ENCODE data around the gene CDKL4.
"Not testable (repeated sequence)": the region's sequence is repeated elsewhere in the genome, so short reads cannot be mapped to it uniquely, and the experiment has no call there.

The CDKL4 gene

DNA sequence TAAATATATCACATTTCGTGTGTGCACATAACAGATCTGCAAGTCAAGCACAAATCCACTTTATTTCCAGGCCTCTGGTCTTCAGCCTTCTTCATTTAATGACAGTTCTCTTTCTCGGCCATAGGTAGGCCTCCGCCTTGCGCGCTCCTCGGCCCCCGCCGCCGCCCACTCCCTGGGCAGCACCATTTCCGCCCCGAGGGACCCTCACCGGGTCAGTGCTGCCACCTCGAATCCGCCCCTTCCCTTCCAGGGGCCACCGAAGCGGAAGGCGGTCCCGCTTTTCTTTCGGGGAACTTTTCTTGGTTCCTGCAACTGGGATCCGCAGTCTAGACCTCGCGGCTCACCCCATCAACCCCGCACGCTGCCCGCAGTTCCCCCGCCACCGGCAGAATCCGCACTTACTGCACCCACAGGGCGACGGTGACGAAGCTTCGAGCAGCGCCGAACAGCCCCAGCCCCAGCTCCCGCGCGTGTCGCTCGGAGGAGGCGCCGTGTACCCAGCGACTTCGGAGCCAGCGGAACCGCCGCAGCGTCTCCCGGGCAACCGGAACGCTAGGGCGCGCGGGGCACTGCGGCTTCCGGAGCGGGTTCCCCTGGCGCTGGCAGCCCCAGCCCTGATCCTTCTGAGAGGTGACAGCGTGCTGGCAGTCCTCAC lies at the start of gene CDKL4:
TSS of gene CDKL4 (minus strand) at position 502 of the 655 bp plus-strand sequence.
- DNase-seq (ENCODE audit: low read depth, low spot score), result no peak

DNA sequence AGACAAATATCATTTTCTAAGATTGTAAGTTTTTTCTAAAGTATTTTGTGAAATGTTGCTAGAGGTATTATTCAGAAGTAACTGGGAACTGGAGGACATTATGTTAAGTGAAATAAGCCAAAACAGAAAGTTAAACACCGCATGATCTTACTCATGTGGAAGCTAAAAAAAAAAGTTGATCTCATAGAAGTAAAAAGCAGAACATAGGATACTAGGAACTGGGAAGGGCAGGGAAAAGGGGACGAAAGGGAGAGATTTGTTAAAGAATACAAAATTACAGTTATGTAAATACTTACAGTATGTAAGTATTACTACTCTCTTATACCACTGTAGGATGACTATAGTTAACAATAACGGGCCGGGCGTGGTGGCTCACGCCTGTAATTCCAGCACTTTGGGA lies 46.7 kb upstream of the CDKL4 start:
- DNase-seq (ENCODE audit: low read depth, low spot score), result no peak

DNA sequence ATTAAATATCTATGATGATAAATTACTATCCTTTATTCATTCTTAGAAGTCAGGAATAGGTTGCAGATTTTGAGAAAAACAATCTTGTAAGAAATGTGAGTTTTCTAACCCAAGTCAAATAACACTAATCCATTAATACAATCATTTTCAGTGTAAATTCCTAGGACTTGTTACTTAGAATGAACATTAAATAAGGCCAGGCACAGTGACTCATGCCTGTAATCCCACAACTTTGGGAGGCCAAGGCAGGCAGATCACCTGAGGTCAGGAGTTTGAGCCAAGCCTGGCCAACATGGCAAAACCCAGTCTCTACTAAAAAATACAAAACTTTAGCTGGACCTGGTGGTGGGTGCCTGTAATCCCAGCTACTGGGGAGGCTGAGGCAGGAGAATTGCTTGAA lies 45.8 kb upstream of the CDKL4 start:
- DNase-seq (ENCODE audit: low read depth, low spot score), result no peak

DNA sequence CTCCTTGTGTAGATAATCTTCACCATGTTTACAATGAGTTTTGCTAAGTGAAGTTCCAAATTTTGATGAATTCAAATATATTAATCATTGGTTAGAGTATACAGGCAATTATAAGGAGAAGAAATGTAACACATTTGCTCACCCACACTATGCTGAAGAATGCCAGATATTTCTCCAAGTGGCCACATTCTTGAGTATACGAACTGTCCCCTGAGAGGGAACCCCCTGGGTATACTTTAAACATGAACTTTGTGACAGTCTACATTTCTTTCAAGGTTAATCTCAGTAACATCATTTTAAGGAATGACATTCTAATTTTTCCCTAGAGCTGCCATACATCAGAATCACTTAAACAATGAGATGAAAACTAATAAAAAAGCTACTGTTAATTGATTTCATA lies 39.8 kb upstream of the CDKL4 start:
- DNase-seq (ENCODE audit: low read depth, low spot score), result no peak

DNA sequence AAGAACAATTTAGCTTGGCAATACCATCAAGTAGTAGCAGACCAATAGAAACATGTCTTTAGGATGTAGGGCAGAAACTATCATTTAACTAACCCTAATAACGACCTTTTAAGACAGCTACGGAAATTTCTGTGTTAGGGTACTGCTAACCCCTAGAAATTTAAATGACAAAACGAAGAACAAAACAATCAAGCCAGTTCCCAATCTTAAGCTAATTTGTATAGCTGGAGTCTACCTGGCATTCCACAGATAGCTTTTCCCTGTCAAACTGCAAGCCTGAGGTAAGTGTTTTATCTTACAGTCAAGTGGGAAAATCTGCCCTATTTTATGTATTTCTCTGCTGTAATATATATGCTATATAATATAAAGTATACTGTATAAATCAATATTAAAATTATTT lies 37.6 kb upstream of the CDKL4 start:
- no peak for DNase-seq (ENCODE audit: low read depth, low spot score)

DNA sequence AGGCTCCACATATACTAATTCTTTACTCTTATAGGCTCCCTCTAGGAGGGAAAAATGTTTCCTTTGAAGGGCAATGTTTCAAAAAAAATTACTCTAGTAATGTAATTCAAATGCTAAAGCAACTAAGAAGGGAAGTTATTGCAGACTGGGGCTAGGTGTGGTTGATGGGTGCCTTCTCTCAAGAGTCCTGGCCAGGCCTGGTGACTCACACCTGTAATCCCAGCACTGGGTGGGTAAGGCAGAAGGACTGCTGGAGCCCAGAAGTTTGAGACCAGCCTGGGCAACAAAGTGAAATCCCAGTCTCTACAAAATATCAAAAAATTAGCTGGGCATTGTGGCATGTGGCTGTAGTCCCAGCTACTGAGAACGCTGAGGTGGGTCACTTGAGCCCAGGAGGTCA lies 31.2 kb upstream of the CDKL4 start:
- DNase-seq (ENCODE audit: low read depth, low spot score), result no peak

DNA sequence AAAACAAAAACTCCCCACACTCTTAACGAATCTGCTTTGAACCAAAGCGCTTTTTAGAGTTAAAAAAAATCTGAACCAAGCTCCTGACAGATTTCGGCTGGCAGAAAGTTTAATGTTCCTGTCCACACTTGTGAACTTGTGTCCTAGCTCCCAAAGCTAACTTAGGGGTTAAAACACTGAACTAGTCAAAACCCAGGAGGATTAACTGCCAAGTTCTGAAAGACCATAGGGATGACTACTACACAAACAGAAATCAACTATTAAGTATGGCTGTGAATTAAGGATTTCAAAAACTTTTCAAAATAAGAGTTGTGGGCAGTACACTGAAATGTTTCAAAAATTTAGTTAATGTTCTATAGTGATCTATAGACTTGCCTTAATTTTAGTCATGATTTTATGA lies 26.2 kb upstream of the CDKL4 start:
- DNase-seq (ENCODE audit: low read depth, low spot score), result no peak

DNA sequence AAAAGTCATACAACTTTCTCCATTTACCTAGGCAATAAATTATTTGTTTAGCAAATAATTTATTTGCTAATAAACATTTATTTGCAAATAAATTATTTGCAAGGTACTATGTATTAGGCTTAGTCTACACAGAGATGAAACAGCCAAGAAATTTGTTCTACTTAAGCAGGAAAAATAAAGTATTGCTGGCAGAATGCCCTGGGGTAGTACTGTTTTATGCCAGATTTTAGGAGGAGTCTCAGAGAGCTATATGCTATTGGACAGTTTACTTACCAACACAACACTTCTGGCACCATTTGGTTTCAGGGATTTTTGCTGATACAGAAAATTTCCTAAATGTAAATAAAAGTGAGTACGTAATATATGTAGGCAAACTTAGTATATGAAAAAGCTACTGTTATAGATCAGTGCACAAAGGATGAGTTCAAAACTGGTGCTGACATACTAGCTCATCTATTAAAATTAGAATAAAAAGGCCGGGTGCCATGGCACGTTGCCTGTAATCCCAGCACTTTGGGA lies 23.2 kb upstream of the CDKL4 start:
- DNase-seq (ENCODE audit: low read depth, low spot score), result no peak

DNA sequence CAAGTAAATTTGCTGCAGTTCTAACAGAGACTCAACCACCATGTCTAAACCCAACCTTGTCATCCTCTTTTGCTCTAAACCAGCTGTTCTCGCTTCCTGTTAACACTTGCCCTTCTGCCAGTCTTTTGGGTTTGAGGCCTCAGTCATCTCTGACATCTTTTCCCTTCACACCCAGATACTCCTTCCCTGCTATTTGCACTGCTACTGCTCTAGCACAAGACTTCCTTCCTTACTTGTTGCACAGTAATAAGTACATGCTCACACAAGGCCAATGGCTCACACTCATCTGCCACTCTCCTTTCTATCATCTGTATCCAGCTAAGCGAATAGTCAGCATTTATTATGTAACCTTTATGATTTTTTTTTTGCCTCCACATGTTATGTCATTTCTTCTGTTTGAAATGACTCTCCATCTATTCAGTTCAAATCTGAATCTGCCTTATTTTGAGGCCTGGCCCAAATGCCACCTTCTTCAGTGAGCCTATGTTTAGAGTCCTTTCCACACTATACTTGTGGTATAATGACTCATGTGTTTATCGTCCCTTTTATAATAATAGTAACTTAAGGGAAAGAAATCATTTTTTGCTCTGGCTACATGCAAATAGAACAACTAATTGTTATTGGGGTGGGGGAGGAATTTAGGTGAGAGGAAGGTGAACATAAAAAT lies 22.5 kb upstream of the CDKL4 start:
- no peak for DNase-seq (ENCODE audit: low read depth, low spot score)

DNA sequence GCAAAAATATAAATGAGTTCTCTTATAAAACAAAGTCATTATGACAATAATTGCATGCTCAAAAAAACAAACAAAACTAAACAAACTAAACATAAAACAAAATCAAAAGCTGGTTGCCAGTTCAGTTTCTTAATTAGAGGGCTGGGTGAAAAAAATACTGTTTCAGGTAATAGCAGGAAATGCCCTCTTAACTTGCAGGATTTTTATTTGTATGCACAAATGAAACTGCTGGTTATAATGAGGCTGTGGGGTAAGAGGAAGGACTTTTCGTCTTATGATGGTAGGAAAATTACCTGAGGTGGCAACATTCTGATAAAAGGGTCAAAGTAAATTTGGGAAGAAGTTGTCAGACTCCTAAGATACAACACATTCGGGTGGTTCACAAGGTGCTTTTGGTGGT lies 21.5 kb upstream of the CDKL4 start:
- DNase-seq (ENCODE audit: low read depth, low spot score), result no peak

DNA sequence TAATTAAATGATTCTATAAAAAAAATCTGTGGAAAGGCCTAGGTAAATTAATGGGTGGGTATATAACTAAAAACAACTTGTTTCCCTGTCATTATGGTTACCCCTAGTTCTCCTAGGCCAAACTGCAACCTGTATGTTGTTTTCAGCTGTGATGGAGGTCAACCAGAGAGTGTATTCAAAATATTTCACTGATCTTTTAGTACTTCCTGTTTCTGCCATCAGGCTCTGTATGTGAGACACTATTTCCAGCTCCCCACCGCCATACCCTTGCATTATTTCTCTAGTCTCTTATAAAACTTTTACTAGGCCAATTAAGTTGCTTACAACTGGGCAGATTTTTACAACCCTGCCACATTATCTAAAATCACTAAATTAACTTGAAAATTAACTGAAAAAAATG lies 21.0 kb upstream of the CDKL4 start:
- DNase-seq (ENCODE audit: low read depth, low spot score), result no peak

DNA sequence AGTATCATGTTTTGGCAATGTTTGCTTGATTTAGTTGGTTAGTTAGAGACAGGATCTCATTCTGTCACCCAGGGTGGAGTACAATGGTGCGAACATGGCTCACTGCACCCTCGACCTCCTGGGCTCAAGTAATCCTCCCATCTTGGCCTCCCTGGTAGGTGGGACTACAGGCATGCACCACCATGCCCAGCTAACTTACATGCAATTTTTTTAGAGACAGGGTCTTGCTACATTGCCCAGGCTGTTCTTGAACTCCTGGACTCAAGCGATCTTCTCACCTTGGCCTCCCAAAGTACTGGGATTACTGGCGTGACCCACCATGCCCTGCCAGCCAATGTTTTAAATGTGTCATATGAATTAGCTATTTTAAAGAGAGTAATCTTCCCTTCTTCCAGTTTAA lies 16.3 kb upstream of the CDKL4 start:
- DNase-seq (ENCODE audit: low read depth, low spot score), result no peak

DNA sequence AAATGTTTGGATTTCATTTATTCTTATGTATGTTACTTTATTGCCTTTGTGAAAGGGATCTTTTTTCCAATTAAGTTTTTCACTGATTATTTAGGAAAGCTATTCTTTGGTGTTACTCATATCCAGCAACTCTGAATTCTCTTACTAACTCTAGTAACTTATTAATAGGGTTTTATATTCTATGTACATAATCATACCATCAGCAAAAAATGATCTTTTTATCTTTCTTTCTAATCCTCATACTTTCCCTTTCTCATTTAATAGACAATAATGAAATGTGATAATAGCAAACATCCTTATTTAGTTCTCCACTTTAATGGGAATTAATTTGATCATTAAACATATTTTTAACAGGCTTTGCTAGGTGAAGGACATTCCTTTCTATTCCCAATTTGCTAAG lies 12.3 kb upstream of the CDKL4 start:
- DNase-seq (ENCODE audit: low read depth, low spot score), result no peak

DNA sequence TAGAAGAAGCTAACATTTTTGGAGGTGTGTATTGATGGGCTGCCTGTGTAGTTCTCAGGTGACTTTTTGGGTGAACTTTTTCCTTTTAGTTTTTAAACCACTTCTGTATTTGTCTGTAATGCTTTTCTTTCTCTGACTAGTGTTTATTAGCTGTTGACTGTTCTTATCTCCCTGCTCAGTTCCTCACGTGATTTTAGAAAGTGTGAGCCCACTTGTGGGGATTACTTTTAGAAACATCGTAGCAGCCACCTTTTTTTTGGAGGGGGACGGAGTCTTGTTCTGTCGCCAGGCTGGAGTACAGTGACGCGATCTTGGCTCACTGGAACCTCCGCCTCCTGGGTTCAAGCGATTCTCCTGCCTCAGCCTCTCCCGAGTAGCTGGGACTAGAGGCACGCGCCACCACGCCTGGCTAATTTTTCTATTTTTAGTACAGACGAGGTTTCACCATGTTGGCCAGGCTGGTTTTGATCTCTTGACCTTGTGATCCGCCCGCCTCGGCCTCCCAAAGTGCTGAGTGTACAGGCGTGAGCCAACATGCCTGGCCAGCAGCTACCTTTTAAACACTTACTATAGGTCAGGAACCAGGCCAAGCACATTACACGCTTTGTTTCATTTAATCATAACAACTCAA lies 9.2 kb upstream of the CDKL4 start:
- no peak for DNase-seq (ENCODE audit: low read depth, low spot score)

DNA sequence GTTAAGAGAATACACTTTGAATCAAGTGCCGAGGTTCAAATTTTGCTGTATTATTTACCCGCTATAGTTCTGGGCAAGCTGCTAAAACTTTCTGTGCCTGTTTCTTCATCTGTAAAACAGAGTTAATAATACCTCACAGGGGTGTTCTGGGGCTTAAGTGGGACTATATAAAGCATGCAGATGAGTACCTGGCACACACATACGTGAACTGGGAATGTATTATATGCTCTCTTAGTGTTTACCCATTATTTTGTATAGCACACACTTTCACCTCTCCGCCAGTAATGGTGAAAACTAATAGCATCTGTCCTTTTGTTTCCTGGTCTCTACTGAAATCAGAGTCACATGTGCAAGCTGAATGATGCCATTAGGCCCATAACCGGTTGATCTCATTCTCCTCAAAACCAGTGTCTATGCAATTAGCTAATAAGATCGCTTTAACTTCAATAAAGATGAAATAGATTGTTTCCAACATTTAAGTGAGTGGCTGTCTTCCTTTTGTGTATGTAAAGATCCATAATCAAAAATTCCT lies 3.8 kb upstream of the CDKL4 start:
- no peak for DNase-seq (ENCODE audit: low read depth, low spot score)

DNA sequence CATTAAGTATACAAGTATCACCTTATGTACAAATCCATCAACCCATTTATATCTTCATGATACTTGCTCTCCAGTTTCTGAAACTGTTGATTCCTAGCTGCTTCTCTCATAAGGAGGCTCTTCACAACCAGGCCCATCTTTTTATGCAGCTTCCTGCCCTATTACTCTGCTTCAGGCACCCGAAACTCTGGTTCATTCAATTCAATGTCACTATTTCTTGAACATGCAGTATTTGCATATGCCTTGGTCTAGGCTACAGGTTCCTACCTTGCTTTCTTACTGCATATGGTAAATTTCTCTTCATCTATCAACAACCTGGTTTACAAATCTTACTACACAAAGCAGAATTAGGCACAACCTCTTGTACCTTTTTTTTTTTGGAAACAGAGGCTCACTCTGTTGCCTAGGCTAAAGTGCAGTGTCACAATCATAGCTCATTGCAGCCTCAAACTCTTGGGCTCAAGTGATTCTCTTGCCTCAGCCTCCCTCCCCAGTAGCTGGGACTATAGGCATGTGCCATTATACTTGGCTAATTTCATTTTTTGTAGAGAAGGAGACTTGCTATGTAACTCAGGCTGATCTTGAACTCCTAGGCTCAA lies 2.7 kb upstream of the CDKL4 start:
- no peak for DNase-seq (ENCODE audit: low read depth, low spot score)

DNA sequence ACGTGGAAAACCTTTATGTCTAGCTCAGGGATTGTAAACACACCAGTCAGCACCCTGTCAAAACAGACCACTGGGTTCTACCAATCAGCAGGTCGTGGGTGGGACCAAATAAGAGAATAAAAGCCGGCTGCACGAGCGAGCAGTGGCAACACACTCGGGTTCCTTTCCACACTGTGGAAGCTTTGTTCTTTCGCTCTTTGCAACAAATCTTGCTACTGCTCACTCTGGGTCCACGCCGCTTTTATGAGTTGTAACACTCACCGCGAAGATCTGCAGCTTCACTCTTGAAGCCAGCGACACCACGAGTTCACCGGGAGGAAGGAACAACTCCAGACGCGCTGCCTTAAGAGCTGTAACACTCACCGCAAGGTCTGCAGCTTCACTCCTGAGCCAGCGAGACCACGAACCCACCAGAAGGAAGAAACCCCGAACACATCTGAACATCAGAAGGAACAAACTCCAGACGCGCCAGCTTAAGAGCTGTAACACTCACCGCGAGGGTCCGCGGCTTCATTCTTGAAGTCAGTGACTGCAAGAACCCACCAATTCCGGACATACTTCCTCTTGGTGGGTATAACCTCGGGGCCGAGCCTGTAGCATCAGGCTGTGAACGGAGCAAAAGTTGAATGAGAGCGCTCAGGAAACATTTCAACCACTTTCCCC lies 1.3 kb upstream of the CDKL4 start:
- DNase-seq (ENCODE audit: low read depth, low spot score), result not testable (repeated sequence)

DNA sequence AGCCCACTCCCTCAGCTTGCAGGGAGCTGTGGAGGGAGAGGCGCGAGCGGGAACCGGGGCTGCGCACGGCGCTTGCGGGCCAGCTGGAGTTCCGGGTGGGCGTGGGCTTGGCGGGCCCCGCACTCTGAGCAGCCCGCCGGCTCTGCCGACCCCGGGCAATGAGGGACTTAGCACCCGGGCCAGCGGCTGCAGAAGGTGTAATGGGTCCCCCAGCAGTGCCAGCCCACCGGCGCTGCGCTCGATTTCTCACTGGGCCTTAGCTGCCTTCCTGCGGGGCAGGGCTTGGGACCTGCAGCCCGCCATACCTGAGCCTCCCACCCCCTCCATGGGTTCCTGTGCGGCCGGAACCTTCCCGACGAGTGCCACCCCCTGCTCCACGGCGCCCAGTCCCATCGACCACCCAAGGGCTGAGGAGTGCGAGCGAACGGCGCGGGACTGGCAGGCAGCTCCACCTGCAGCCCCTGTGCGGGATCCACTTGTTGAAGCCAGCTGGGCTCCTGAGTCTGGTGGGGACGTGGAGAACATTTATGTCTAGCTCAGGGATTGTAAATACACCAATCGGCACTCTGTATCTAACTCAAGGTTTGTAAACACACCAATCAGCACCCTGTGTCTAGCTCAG lies 582 bp upstream of the CDKL4 start:
- DNase-seq (ENCODE audit: low read depth, low spot score), result not testable (repeated sequence)

DNA sequence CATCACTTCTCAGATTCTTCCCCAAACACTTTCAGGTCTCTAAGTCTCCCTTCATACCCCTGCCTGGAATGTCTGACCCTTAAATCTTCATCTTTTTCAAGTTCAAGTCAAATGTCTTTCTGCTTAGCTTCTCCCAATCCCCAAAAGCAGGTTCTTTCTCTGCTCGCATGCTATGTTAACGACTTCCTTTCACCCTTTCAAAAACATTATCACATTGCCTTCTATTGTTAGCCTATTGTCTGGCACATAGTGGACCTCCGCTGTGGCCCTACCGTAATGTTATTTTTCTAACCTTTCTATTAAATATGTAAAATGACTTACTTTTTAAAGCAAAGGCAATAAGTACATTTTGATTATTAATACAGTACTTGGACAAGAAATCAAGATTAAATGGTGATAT lies 2.2 kb downstream of the CDKL4 start:
- no peak for DNase-seq (ENCODE audit: low read depth, low spot score)

DNA sequence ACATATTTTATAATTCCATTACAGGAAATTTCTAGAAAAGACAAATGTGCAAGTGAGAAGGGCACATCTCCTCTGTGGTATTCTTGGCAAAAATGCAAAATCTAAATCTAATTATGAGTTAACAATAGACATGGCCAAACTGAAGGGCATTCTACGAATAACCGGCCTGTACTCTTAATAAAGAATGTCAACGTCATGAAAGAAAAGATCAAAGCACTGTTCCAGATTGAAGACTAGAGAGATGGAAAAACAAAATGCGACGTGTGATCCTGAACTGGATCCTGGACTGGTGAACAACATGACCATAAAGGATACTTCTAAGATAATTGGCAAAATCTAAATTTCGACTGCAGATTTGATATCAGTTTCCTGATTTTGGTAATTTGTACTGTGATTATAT lies 3.0 kb downstream of the CDKL4 start:
- no peak for DNase-seq (ENCODE audit: low read depth, low spot score)

DNA sequence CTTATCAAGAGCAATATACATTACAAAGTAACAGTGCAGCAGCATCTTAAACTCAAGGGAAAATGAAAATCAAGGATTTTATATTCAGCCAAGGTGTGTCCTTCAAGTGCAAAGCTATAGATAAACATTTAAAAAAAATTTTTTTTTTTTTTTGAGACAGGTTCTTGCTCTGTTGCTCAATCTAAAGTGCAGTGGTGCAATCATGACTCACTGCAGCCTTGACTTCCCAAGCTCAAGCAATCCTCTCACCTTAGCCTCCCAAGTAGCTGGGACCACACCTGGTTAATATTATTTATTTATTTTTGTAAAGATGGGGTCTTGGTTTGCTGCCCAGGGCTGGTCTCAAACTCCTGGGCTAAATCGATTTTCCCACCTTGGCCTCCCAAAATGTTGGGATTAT lies 9.0 kb downstream of the CDKL4 start:
- DNase-seq (ENCODE audit: low read depth, low spot score), result no peak

Measured in brain pericyte (primary cell).